Kasumi-1 (cell line): ENCODE measurements around the gene PTGER3.

Experiments used
- DNase-seq, 2 experiments: peaks; one replicate each; lab custom pipeline; 2025; lab: John Stamatoyannopoulos, UW

PTGER3 gene

DNA sequence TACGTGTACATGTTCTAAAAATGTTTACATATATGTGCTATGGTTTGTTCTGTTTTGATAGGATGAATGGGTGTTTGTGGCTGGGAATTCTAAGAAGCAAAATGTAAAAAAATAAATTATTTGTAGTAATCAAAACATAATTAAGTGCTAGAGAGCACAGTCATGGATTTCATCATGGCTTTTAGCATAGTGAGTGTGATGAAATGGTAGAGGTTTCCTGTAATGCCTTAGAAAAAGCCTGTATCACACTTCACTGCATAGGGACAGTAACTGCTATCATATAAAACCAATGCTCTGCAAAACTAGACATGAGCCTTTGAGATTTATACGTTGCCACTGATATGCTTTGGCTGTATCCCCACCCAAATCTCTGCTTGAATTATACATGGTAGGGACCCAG is 99.8 kb downstream of the PTGER3 start:
- no peak for DNase-seq

DNA sequence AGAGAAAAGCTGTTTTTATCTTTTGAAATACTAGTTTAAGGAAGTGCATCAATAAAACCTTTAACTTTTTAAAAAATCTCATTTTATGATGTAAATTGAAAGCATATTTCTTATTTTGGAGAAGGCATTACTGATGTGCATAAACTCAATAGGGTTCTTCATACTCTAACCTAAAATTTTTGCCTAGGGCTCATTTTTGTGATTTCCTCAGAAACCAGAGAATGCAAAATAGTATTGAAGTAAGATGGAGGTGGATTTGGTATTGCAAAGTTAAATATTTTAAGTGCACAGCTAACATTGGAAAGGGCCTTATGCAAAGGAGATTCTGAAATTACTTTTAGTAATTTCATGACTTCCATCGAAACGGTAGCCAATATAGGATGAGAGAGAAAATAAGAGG is 101.9 kb downstream of the PTGER3 start:
- DNase-seq = no peak

DNA sequence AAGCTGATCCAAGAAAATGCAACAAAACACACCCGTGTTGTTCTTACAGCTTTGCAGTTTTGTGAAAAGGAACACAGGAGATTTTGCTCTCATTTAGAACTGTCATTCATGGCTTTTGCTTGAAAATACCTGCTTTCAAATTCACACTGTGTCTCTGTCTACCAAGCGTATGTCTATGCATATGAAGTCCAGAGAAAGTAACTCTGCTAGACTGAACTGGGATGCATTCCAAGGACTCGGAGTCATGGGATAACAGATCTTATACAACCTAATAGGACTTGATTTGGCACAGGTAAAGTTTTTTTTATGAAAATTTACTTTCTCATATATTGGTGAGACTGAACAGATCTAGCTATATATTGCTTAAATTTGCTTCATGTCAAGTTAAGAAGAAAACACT is 102.4 kb downstream of the PTGER3 start:
- DNase-seq = no peak

DNA sequence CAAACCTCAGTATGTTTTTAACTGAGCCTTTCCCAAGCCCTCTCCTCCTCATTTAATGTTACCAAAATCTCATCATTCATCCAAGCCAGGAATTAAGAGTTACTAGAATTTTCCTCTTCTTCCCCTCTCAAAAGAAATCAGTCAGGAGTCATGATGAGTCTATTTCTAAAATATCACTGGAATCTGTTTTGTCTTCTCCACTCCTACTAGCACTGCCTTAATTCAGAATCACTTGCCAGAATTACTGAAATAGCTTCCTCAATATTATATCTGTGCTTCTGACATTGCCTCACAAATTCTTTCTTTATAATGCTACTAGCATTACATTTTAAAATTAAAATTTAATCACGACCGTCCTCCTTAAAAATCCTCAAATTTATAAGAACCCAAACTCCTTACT is 106.1 kb downstream of the PTGER3 start:
- DNase-seq = no peak

DNA sequence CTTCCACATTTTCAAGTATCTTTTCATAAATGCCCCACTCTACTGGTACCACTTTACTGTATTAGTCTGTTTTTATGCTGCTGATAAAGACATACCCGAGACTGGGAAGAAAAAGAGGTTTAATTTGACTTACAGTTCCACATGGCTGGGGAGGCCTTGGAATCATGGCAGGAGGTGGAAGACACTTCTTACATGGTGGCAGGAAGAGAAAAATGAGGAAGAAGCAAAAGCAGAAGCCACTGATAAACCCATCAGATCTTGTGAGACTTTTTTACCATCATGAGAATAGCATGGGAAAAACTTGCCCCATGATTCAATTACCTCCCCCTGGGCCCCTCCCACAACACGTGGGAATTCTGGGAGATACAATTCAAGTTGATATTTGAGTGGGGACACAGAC is 107.2 kb downstream of the PTGER3 start:
- peak; percentile 4 to 7 for DNase-seq

DNA sequence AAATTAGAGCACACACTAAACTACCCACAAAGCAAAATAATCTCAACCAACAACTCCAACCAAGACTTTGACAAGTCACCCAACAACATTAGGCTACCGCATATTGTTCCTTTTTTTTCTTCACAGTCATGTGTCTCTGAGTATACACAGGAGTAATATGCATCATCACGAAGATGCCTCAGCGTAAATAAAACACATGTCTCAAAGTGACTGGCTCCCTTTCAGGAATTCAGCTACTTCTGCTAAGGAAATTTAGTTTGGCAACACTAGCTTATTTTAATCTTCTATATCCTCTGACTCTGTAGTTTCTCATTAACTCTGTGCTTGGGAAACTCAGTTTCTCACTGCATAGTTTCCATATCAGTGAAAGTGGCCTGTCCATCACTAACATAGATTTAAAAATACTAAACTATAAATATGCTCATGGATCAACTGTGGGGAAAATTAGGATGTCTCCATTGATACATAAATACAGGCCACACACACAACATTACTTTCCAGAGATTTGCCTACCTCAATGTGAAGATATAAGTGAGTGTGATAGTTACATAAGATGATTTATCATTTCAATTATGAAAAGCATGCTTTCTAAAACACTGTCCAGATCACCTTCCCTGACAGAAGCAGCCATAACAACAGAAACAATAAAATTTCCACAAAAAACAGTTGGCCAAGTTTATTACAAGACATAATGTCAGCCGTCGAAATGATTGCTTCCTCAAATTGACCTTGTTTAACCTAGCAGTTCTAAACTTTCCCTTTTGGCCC is 113.2 kb downstream of the PTGER3 start:
- no peak for DNase-seq

DNA sequence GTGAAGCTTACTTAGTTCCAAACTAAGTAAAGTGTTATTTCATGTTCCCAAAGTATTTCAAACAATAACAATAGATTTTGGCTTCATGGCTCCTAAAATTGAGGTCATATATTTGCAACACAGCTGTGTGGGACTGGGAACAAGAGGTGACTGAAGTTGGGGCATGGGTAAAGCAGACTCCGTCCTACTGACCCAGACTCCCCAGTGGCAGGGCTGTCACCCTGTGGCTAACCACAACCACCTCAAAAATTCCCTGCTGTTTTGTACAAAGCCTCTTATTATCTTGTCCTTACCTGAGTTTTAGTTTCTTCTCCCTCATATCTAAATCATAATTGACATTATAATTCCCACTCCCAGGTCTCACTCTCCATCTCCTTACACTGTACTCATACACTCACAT is 117.6 kb downstream of the PTGER3 start:
- no peak for DNase-seq

DNA sequence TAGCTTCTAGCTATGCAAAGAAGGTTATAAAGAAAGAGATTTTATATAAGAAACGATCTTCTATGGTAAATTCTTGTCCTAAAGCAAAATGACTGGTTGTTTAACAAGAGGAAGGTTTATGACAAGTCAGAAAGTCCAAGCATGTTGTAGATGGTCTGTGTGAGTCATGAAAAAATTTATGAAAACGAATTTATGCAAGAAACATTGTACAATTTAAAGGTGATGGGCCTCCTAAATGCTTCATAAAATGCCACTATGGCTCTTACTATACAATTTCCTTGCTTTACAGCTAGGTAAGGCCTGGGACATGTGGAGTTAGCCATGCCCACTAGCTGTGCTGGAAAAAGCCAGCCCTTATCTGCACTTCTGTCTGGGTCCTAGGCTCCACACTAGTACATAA is 125.4 kb downstream of the PTGER3 start:
- no peak for DNase-seq
